Muscle layer of colon (tissue), 2 donors: ENCODE results near the gene TOM1L1.

ENCODE experiments used
- H3K27ac ChIP-seq: one replicate; pipeline ENCODE4 v1.7.0; 2013; ENCODE audit warnings: low read depth, mild to moderate bottlenecking, low read length, moderate library complexity
- H3K27me3 ChIP-seq, 2 donors: one replicate each; pipeline ENCODE4 v1.7.0; 2013; ENCODE audit warnings: low read length in 2 of 2, mild to moderate bottlenecking in 2 of 2; ENCODE audit not compliant: insufficient read depth in 2 of 2, control insufficient read depth in 1 of 2
- H3K36me3 ChIP-seq: one replicate; pipeline ENCODE4 v1.7.0; 2013; ENCODE audit warnings: mild to moderate bottlenecking, low read length; ENCODE audit not compliant: insufficient read depth
- H3K4me1 ChIP-seq: one replicate; pipeline ENCODE4 v1.7.0; 2013; ENCODE audit warnings: mild to moderate bottlenecking, low read length; ENCODE audit not compliant: insufficient read depth
- H3K4me3 ChIP-seq, 2 donors: one replicate each; pipeline ENCODE4 v1.7.0; 2013; ENCODE audit warnings: low read length in 2 of 2, low read depth in 1 of 2, mild to moderate bottlenecking in 1 of 2, moderate library complexity in 1 of 2
- H3K9ac ChIP-seq: one replicate; pipeline ENCODE4 v1.7.0; 2013; ENCODE audit warnings: low read length
- H3K9me3 ChIP-seq: one replicate; pipeline ENCODE4 v1.7.0; 2013; ENCODE audit warnings: mild to moderate bottlenecking, low read length
- donor health status: abdominal sarcoma.
- donor health status: Adenocarcinoma of cecum.

TOM1L1 gene

DNA sequence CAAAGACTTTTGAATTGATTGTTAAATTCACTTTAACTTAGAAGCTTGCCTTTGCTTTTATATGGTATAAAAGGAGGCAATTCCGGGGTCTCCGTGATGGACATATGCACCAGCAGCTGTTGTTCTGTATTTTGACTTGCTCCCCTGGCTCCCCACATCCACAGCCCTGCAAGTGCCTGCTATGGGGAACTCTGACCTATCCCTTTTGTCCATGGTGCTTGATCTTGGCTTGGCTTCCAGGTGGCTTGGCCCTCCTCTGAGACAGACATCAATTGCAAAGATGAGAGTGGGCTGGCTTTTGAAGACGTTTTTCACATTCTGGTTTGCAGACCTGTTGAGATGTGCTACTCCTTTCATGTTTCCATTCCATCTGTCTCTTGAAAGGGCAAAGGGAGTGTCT lies 26.9 kb downstream of the TOM1L1 start:
- H3K27ac ChIP-seq = no peak overlapping the region
- H3K9ac ChIP-seq = no peak overlapping the region
- H3K36me3 ChIP-seq = peaks cover 4% of the 10 kb centered on the region
- no peaks in the 10 kb centered on the region for H3K4me1 ChIP-seq
- no peak overlapping the region for H3K4me3 ChIP-seq
- no peaks in the 10 kb centered on the region for H3K27me3 ChIP-seq
- H3K9me3 ChIP-seq = no peaks in the 10 kb centered on the region

DNA sequence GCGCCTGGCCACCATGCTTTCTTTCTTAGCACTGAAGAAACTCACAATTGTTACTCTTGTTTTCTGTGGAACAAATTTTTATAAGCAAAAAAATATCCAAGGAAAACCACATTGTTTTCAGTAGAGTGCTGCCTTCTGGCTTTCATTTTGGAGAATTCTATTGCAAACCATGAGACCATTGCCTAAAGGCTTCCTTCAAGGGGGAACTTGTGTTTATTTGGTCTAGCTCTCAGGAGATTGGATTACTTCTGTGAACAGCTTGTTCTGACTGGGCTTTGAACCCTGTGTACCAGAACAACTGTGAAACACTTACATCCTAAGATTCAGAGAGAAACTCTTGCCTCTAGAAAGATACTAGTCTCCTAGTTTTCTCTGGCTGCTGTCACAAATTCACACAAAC lies 32.1 kb downstream of the TOM1L1 start:
- Histone ChIP-seq H3K27ac (no peak overlapping the region), H3K4me3 (no peak overlapping the region), H3K27me3 (no peaks in the 10 kb centered on the region), H3K36me3 (peaks cover 13% of the 10 kb centered on the region), H3K4me1 (no peaks in the 10 kb centered on the region), H3K9me3 (no peaks in the 10 kb centered on the region), H3K9ac (no peak overlapping the region)

- Histone ChIP-seq H3K27ac (no peak overlapping the region), H3K9me3 (no peaks in the 10 kb centered on the region), H3K4me1 (no peaks in the 10 kb centered on the region), H3K4me3 (no peak overlapping the region), H3K36me3 (peaks cover 17% of the 10 kb centered on the region), H3K9ac (no peak overlapping the region), H3K27me3 (no peaks in the 10 kb centered on the region)
These were observed 33.3 kb downstream of the TOM1L1 start for GRCh38 chr17:54933921-54934320.

DNA sequence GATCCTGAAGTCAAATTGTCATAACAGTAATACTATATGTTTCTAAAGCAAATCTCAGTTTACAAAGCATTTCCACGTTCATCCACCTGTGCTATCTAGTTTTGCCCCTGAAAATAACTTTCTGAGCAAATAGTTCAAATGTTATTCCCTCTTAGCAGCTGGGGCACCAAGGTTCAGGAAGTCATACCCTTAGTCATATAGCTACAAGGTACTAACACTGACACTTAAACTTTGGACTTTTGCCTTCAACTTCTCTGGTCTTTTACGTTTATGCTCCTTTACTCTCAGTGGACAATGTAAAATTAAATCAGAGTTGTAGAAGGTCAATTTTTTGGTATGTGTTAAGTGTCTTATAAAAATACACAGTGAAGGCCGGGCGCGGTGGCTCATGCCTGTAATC lies 34.8 kb downstream of the TOM1L1 start:
- H3K4me1 ChIP-seq = no peaks in the 10 kb centered on the region
- no peak overlapping the region for H3K9ac ChIP-seq
- no peak overlapping the region for H3K4me3 ChIP-seq
- no peaks in the 10 kb centered on the region for H3K27me3 ChIP-seq
- H3K36me3 ChIP-seq = peaks cover 15% of the 10 kb centered on the region
- H3K27ac ChIP-seq = no peak overlapping the region
- H3K9me3 ChIP-seq = no peaks in the 10 kb centered on the region

- H3K27ac ChIP-seq = no peak overlapping the region
- no peaks in the 10 kb centered on the region for H3K9me3 ChIP-seq
- no peaks in the 10 kb centered on the region for H3K27me3 ChIP-seq
- H3K9ac ChIP-seq = no peak overlapping the region
- H3K4me1 ChIP-seq = no peaks in the 10 kb centered on the region
- peaks cover 15% of the 10 kb centered on the region for H3K36me3 ChIP-seq
- no peak overlapping the region for H3K4me3 ChIP-seq
These were observed 36.4 kb downstream of the TOM1L1 start for GRCh38 chr17:54937018-54937417.

GRCh38 chr17:54937426-54937825 lies 36.8 kb downstream of the TOM1L1 start:
- no peak overlapping the region for H3K27ac ChIP-seq
- H3K27me3 ChIP-seq = no peaks in the 10 kb centered on the region
- no peaks in the 10 kb centered on the region for H3K9me3 ChIP-seq
- peaks cover 15% of the 10 kb centered on the region for H3K36me3 ChIP-seq
- H3K4me1 ChIP-seq = no peaks in the 10 kb centered on the region
- H3K4me3 ChIP-seq = no peak overlapping the region
- no peak overlapping the region for H3K9ac ChIP-seq

- Histone ChIP-seq H3K4me3 (no peak overlapping the region), H3K27me3 (no peaks in the 10 kb centered on the region), H3K36me3 (peaks cover 15% of the 10 kb centered on the region), H3K4me1 (no peaks in the 10 kb centered on the region), H3K9me3 (no peaks in the 10 kb centered on the region), H3K9ac (no peak overlapping the region), H3K27ac (no peak overlapping the region)
These were observed 40.6 kb downstream of the TOM1L1 start for GRCh38 chr17:54941285-54941684.

GRCh38 chr17:54944796-54945195 lies 44.1 kb downstream of the TOM1L1 start:
- H3K4me1 ChIP-seq = no peaks in the 10 kb centered on the region
- H3K36me3 ChIP-seq = no peaks in the 10 kb centered on the region
- H3K9ac ChIP-seq = no peak overlapping the region
- H3K4me3 ChIP-seq = no peak overlapping the region
- H3K9me3 ChIP-seq = no peaks in the 10 kb centered on the region
- H3K27ac ChIP-seq = no peak overlapping the region
- H3K27me3 ChIP-seq = no peaks in the 10 kb centered on the region

GRCh38 chr17:54945231-54945630 lies 44.6 kb downstream of the TOM1L1 start:
- no peaks in the 10 kb centered on the region for H3K4me1 ChIP-seq
- no peaks in the 10 kb centered on the region for H3K27me3 ChIP-seq
- no peak overlapping the region for H3K4me3 ChIP-seq
- no peak overlapping the region for H3K9ac ChIP-seq
- no peaks in the 10 kb centered on the region for H3K36me3 ChIP-seq
- no peak overlapping the region for H3K27ac ChIP-seq
- no peaks in the 10 kb centered on the region for H3K9me3 ChIP-seq

DNA sequence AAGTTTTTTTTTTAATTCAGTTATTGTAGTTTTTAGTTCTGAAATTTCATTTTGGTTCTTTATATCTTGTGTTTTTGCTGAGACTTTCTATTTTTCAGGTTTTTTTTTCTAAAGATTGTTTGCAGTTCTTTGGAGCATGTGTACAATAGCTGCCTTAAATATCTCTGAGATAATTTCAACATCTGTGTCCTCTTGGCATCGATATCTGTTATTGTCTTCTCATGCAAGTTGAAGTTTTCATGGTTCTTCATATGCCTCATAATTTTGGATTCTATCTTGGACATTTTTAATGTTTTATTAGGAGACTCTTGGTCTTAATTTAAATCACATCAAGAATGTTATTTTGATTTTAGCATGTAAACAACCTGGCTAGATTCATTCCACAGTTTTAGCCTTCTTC lies 45.0 kb downstream of the TOM1L1 start:
- H3K9me3 ChIP-seq = no peaks in the 10 kb centered on the region
- no peaks in the 10 kb centered on the region for H3K4me1 ChIP-seq
- H3K36me3 ChIP-seq = no peaks in the 10 kb centered on the region
- no peaks in the 10 kb centered on the region for H3K27me3 ChIP-seq
- H3K27ac ChIP-seq = no peak overlapping the region
- no peak overlapping the region for H3K4me3 ChIP-seq
- no peak overlapping the region for H3K9ac ChIP-seq

DNA sequence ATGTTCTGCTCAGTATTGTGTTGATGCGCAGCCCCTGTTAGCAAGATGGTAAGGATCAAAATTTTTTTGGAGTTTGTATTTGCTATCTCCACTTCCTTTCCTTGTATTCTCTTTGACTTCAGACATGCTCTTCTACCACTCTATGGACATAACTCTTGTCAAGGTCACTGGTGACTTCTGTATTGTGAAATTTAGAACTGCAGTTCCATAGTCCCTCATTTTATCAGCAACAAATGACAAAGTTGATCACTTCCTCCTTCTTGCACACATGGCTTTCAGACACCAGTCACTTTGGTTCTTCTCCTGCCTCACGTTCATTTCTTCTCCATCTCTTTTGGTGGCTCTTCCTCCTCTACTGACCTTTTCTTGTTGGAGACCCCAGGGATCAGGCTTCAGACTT lies 46.7 kb downstream of the TOM1L1 start:
- Histone ChIP-seq H3K27ac (no peak overlapping the region), H3K36me3 (peaks cover 9% of the 10 kb centered on the region), H3K9me3 (no peaks in the 10 kb centered on the region), H3K27me3 (no peaks in the 10 kb centered on the region), H3K9ac (no peak overlapping the region), H3K4me3 (no peak overlapping the region), H3K4me1 (no peaks in the 10 kb centered on the region)

GRCh38 chr17:54948380-54948779 lies 47.7 kb downstream of the TOM1L1 start:
- Histone ChIP-seq H3K4me3 (no peak overlapping the region), H3K9ac (no peak overlapping the region), H3K9me3 (no peaks in the 10 kb centered on the region), H3K4me1 (no peaks in the 10 kb centered on the region), H3K36me3 (peaks cover 9% of the 10 kb centered on the region), H3K27ac (no peak overlapping the region), H3K27me3 (no peaks in the 10 kb centered on the region)
